ENCODE results near the gene AGBL2. TPM values are rescaled to one million over a fixed set of nuclear protein-coding genes. Genes with fewer than 3 reads are reported as not detected.
"Not testable (repeated sequence)": the region's sequence is repeated elsewhere in the genome, so short reads cannot be mapped to it uniquely, and the experiment has no call there.

Gene AGBL2
- total and polyA plus RNA-seq, 4 donors, result 0.36 to 3.6 (median 2.4) TPM

- no peak overlapping the region for H3K4me3 ChIP-seq (ENCODE audit: low read depth in 1 of 3, low read length in 3 of 3)
- H3K27me3 ChIP-seq (ENCODE audit: control insufficient read depth in 4 of 4, insufficient read depth in 4 of 4, low read length in 3 of 4), result no peaks in the 10 kb centered on the region
- H3K4me1 ChIP-seq (ENCODE audit: control insufficient read depth in 4 of 4, insufficient read depth in 4 of 4, low read length in 3 of 4), result no peaks in the 10 kb centered on the region
- no peak for TF ChIP-seq RAD21 (IDR thresholded peaks at IDR 0.05)
- TF ChIP-seq HNF4G (IDR thresholded peaks at IDR 0.05), result no peak
- no peak for TF ChIP-seq RXRA (IDR thresholded peaks at IDR 0.05)
- TF ChIP-seq FOXA2 (IDR thresholded peaks at IDR 0.05), result no peak
- TF ChIP-seq SP1 (IDR thresholded peaks at IDR 0.05), result no peak
- TF ChIP-seq TAF1 (conservative IDR thresholded peaks at IDR 0.05), result no peak
- no peak for TF ChIP-seq ATF3 (IDR thresholded peaks at IDR 0.05)
- no peak for TF ChIP-seq MAX (IDR thresholded peaks at IDR 0.05)
- TF ChIP-seq FOXA1 (IDR thresholded peaks at IDR 0.05), result no peak
- TF ChIP-seq JUND (IDR thresholded peaks at IDR 0.05), result no peak
- no peak for TF ChIP-seq HNF4A (conservative IDR thresholded peaks at IDR 0.05)
- TF ChIP-seq ZBTB33 (IDR thresholded peaks at IDR 0.05), result no peak
- no peak for TF ChIP-seq CTCF (IDR thresholded peaks at IDR 0.05; ENCODE audit: low read depth, low read length, missing input control)
- no peak for TF ChIP-seq REST (IDR thresholded peaks at IDR 0.05)
- TF ChIP-seq EGR1 (IDR thresholded peaks at IDR 0.05; ENCODE audit: low read depth in 2 of 2), result no peak
- H3K9me3 ChIP-seq (ENCODE audit: control insufficient read depth in 4 of 4, low read length in 3 of 4), result no peaks in the 10 kb centered on the region
- H3K27ac ChIP-seq (ENCODE audit: low read depth in 1 of 2, low read length in 2 of 2), result no peak overlapping the region
- WGBS, result 81% methylated on average over 5 of the region's 5 CpGs
- no peak for DNase-seq (ENCODE audit: low spot score)
- peaks cover 22 to 66% (median 56%) of the 10 kb centered on the region in 4 donors for H3K36me3 ChIP-seq (ENCODE audit: control insufficient read depth in 4 of 4, insufficient read depth in 3 of 4, low read depth in 1 of 4, low read length in 3 of 4)
- no peak overlapping the region for H3K9ac ChIP-seq (ENCODE audit: low read depth in 1 of 2, low read length in 2 of 2)
Measured at GRCh38 chr11:47750725-47751124, 35.6 kb upstream of the AGBL2 start.

GRCh38 chr11:47742494-47742893 lies 27.3 kb upstream of the AGBL2 start:
- not testable (repeated sequence) for H3K27ac ChIP-seq (ENCODE audit: low read depth in 1 of 2, low read length in 2 of 2); H3K27me3 ChIP-seq (ENCODE audit: control insufficient read depth in 4 of 4, insufficient read depth in 4 of 4, low read length in 3 of 4); H3K9me3 ChIP-seq (ENCODE audit: control insufficient read depth in 4 of 4, low read length in 3 of 4); H3K4me1 ChIP-seq (ENCODE audit: control insufficient read depth in 4 of 4, insufficient read depth in 4 of 4, low read length in 3 of 4); H3K4me3 ChIP-seq (ENCODE audit: low read depth in 1 of 3, low read length in 3 of 3); DNase-seq (ENCODE audit: low spot score); H3K9ac ChIP-seq (ENCODE audit: low read depth in 1 of 2, low read length in 2 of 2)
- peaks cover 12 to 84% (median 63%) of the 10 kb centered on the region in 4 donors for H3K36me3 ChIP-seq (ENCODE audit: control insufficient read depth in 4 of 4, insufficient read depth in 3 of 4, low read depth in 1 of 4, low read length in 3 of 4)
- 97% methylated on average over 7 of the region's 7 CpGs for WGBS

GRCh38 chr11:47737817-47738216 lies 22.6 kb upstream of the AGBL2 start:
- not testable (repeated sequence) for H3K9me3 ChIP-seq (ENCODE audit: control insufficient read depth in 4 of 4, low read length in 3 of 4); H3K4me3 ChIP-seq (ENCODE audit: low read depth in 1 of 3, low read length in 3 of 3); H3K27me3 ChIP-seq (ENCODE audit: control insufficient read depth in 4 of 4, insufficient read depth in 4 of 4, low read length in 3 of 4); H3K4me1 ChIP-seq (ENCODE audit: control insufficient read depth in 4 of 4, insufficient read depth in 4 of 4, low read length in 3 of 4); H3K27ac ChIP-seq (ENCODE audit: low read depth in 1 of 2, low read length in 2 of 2); H3K9ac ChIP-seq (ENCODE audit: low read depth in 1 of 2, low read length in 2 of 2); DNase-seq (ENCODE audit: low spot score)
- whole genome bisulfite sequencing, result 94% methylated on average over 7 of the region's 7 CpGs
- peaks cover 11 to 76% (median 50%) of the 10 kb centered on the region in 4 donors for H3K36me3 ChIP-seq (ENCODE audit: control insufficient read depth in 4 of 4, insufficient read depth in 3 of 4, low read depth in 1 of 4, low read length in 3 of 4)

Measured in liver (tissue), 9 donors.